Activated naive CD8-positive, alpha-beta T cell treated with anti-CD3 and anti-CD28 coated beads, Interleukin-2, amount 10 ng/mL, durations not matched to agents 7 days and 5 days (primary cell): Measurements from ENCODE around the gene CIITA. TPM values are rescaled to one million over a fixed set of nuclear protein-coding genes. Genes with fewer than 3 reads are reported as not detected.
A peak's percentile ranks its signal among the peaks of the same experiment; 100 is the strongest.

Experiments used
- ATAC-seq: fragments of 150-1000 bp; cut with Tn5 transposase; one replicate; pipeline ENCODE4 v1.10.0; 2021; ENCODE audit warnings: low read depth, moderate library complexity
- POLR2A ChIA-PET: fragments of 350-600 bp; sonication (Branson Sonifier 250); formaldehyde crosslinking; loops from one replicate; lab custom pipeline; 2021; ENCODE audit warnings: antibody characterized with exemption; lab: Charles Lee
- DNase-seq: peaks from one replicate; pipeline ENCODE4 v3.0.0; 2021
- H3K27ac Mint-ChIP-seq: one replicate; pipeline ENCODE4 v1.8.0; 2022; ENCODE audit warnings: mild to moderate bottlenecking, mixed read lengths
- H3K27me3 Mint-ChIP-seq: one replicate; pipeline ENCODE4 v1.8.0; 2022; ENCODE audit warnings: mild to moderate bottlenecking, moderate library complexity, mixed read lengths
- H3K36me3 Mint-ChIP-seq: one replicate; pipeline ENCODE4 v1.8.0; 2021; ENCODE audit warnings: mild to moderate bottlenecking, mixed read lengths
- H3K4me1 Mint-ChIP-seq: one replicate; pipeline ENCODE4 v1.8.0; 2021; ENCODE audit warnings: mixed read lengths
- H3K4me3 Mint-ChIP-seq: one replicate; pipeline ENCODE4 v1.8.0; 2022; ENCODE audit warnings: mild to moderate bottlenecking, moderate library complexity, mixed read lengths
- H3K9me3 Mint-ChIP-seq: one replicate; pipeline ENCODE4 v1.8.0; 2021; ENCODE audit warnings: mixed read lengths
- total RNA-seq, 2 experiments: library from RNA; stranded (reverse); gene quantifications; one replicate each; pipeline ENCODE4 v1.2.3, GENCODE V29; 2021

The CIITA gene
- total RNA-seq, 2 experiments from 2014 or later: 12.6 to 13.1 TPM

DNA sequence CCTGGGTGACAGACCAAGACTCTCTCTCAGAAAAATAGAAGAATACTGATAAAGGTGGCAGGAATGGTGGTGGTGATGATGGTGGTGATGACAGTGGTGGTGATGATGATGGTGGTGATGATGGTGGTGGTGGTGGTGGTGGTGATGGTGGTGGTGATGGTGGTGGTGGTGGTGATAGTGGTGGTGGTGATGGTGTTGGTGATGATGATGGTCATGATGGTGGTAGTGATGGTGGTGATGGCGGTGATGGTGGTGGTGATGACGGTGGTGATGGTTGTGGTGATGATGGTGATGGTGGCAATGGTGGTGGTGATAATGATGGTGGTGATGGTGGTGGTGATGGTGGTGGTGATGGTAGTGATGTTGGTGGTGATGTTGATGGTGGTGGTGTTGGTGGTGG, 18.0 kb upstream of the CIITA start:
- peak overlapping the region; percentile 27 for H3K27ac Mint-ChIP-seq
- POLR2A ChIA-PET: no interaction called here
- H3K4me3 Mint-ChIP-seq: peak overlapping the region; percentile 15
- H3K36me3 Mint-ChIP-seq: no peaks in the 10 kb centered on the region
- H3K27me3 Mint-ChIP-seq: peaks cover 33% of the 10 kb centered on the region
- DNase-seq: no peak
- peaks cover 8% of the 10 kb centered on the region for H3K9me3 Mint-ChIP-seq
- H3K4me1 Mint-ChIP-seq: no peaks in the 10 kb centered on the region
- no peak for ATAC-seq

GRCh38 chr16:10859658-10860057, 17.3 kb upstream of the CIITA start:
- Mint-ChIP-seq H3K36me3 (no peaks in the 10 kb centered on the region), H3K4me3 (no peak overlapping the region), H3K4me1 (no peaks in the 10 kb centered on the region), H3K9me3 (peaks cover 8% of the 10 kb centered on the region), H3K27me3 (peaks cover 36% of the 10 kb centered on the region), H3K27ac (no peak overlapping the region)
- DNase-seq (no peak), ATAC-seq (no peak)
- POLR2A ChIA-PET: no interaction called here

DNA sequence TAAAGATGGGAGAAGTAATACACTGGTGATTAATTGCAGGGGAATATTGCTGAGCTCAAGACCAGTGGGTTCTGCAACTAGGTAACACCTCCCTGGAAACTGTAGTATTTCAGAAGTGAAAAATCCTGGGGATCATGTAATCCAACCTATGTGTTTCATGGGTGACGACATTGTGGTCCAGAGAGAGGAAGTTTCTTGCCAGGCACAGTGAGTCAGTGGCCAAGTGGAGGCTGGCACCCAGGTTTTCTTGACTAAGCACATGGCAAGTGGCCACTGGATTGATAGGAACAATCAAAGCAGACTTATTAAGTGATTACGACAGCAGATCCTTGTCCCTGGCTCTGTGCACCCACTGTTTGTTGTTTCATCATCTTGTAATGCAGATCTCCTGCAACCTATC, 14.6 kb upstream of the CIITA start:
- Mint-ChIP-seq H3K4me3 (no peak overlapping the region), H3K27me3 (peaks cover 43% of the 10 kb centered on the region), H3K27ac (no peak overlapping the region), H3K36me3 (no peaks in the 10 kb centered on the region), H3K4me1 (peaks cover 2% of the 10 kb centered on the region), H3K9me3 (peaks cover 8% of the 10 kb centered on the region)
- DNase-seq (no peak), ATAC-seq (no peak)
- POLR2A ChIA-PET: no interaction called here

- H3K4me1 Mint-ChIP-seq: peaks cover 35% of the 10 kb centered on the region
- no peak overlapping the region for H3K4me3 Mint-ChIP-seq
- peaks cover 28% of the 10 kb centered on the region for H3K27me3 Mint-ChIP-seq
- H3K36me3 Mint-ChIP-seq: peaks cover 3% of the 10 kb centered on the region
- POLR2A ChIA-PET: no interaction called here
- ATAC-seq (no peak), DNase-seq (no peak)
- H3K27ac Mint-ChIP-seq: no peak overlapping the region
- no peaks in the 10 kb centered on the region for H3K9me3 Mint-ChIP-seq
These were observed 10.7 kb upstream of the CIITA start for GRCh38 chr16:10865991-10866966.

DNA sequence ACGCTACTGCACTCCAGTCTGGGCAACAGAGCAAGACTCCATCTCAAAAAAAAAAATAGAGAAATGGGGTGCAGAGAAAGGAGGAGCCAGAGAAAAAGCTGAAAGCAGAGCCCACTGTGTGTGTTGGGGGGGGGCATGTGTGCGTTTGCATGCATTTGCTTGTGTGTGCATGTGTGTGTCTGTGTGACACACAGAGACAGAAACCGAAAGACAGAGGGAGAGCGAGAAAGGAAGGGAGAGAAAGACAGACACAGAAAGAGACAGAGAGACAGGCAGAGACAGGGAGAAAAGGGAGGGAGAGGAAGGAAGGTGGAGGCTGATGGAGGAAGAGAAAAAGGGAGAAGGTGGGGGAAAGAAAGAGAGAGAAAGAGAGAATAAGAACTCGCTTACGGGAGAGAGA, 9.8 kb upstream of the CIITA start:
- H3K27me3 Mint-ChIP-seq: peaks cover 23% of the 10 kb centered on the region
- ATAC-seq: no peak
- peaks cover 42% of the 10 kb centered on the region for H3K4me1 Mint-ChIP-seq
- POLR2A ChIA-PET: no interaction called here
- H3K4me3 Mint-ChIP-seq: no peak overlapping the region
- no peaks in the 10 kb centered on the region for H3K9me3 Mint-ChIP-seq
- no peak overlapping the region for H3K27ac Mint-ChIP-seq
- DNase-seq: no peak
- H3K36me3 Mint-ChIP-seq: peaks cover 3% of the 10 kb centered on the region

GRCh38 chr16:10868104-10868595, 8.9 kb upstream of the CIITA start:
- Mint-ChIP-seq H3K27me3 (peaks cover 22% of the 10 kb centered on the region), H3K36me3 (peaks cover 3% of the 10 kb centered on the region), H3K9me3 (no peaks in the 10 kb centered on the region), H3K27ac (peak overlapping the region; percentile 68), H3K4me3 (peak overlapping the region; percentile 70), H3K4me1 (peaks cover 46% of the 10 kb centered on the region)
- POLR2A ChIA-PET: interaction anchor here (0.5 to 1.0 kb wide), 2 partner anchors 41 to 124 kb away, joined by 3 read pairs; partner anchors contain the start of gene NUBP1
- ATAC-seq (no peak), DNase-seq (no peak)

DNA sequence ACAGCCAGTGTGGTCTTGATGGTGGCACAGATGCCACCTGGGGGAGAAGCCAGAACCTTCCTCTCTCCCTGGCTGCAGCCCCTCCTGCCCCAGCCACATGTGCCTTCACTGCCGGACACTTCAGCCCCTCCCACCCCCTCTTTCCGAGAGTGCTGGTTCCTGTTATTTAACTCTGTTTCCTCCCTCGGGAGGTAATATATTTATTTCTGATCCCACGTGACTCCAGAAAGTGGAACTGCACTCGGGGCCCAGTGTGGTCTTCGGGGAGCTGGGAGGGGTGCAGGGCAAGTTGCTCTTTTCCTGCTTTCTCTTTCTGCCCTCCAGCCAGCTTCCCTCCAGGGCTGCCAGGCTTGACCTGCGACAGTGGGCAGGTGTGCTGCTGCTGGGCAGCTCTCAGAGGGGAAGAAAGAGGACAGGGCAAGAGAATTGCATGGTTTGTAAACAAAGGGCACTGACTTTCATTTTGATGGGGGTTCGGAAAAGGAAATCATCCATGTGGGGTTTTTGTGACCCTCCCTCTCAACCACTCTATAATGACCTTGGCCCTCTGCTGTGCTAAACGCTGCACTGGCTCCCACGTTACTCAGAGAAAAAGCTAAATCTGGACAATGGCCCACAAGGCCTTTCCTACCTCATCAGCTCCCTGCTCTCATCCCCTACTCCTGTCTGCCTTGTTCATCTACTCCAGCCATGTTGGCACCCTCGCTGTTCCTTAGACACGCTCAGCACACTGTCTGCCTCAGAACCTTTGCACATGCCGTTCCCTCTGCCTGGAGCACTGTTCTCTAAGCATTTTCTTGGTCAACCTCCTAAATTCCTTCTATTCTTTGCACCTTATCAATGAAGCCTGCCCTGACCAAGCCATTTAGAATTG, 8.2 kb upstream of the CIITA start:
- POLR2A ChIA-PET: interaction anchor here (0.5 to 1.0 kb wide), 3 partner anchors 12 to 125 kb away, joined by 3 read pairs; partner anchors contain the start of gene NUBP1
- H3K4me3 Mint-ChIP-seq: peak overlapping the region; percentile 70
- H3K36me3 Mint-ChIP-seq: peaks cover 3% of the 10 kb centered on the region
- no peak for ATAC-seq
- no peak for DNase-seq
- H3K9me3 Mint-ChIP-seq: no peaks in the 10 kb centered on the region
- peaks cover 49% of the 10 kb centered on the region for H3K4me1 Mint-ChIP-seq
- H3K27ac Mint-ChIP-seq: peak overlapping the region; percentile 68
- peaks cover 26% of the 10 kb centered on the region for H3K27me3 Mint-ChIP-seq

GRCh38 chr16:10870137-10870776, 6.7 kb upstream of the CIITA start:
- no peak for DNase-seq
- POLR2A ChIA-PET: interaction anchor here (0.5 to 1.0 kb wide), 3 partner anchors 8 to 1767 kb away, joined by 3 to 7 read pairs (median 3); partner anchors contain the start of gene TVP23A
- H3K4me1 Mint-ChIP-seq: peaks cover 57% of the 10 kb centered on the region
- peak overlapping the region; percentile 82 for H3K27ac Mint-ChIP-seq
- H3K4me3 Mint-ChIP-seq: peak overlapping the region; percentile 65
- H3K27me3 Mint-ChIP-seq: peaks cover 35% of the 10 kb centered on the region
- no peaks in the 10 kb centered on the region for H3K9me3 Mint-ChIP-seq
- ATAC-seq: peak; percentile 16
- H3K36me3 Mint-ChIP-seq: peaks cover 3% of the 10 kb centered on the region

GRCh38 chr16:10870808-10871156, 6.2 kb upstream of the CIITA start:
- H3K36me3 Mint-ChIP-seq: peaks cover 3% of the 10 kb centered on the region
- no peaks in the 10 kb centered on the region for H3K9me3 Mint-ChIP-seq
- POLR2A ChIA-PET: interaction anchor here (0.7 to 1.2 kb wide), 2 partner anchors 52 to 127 kb away, joined by 3 read pairs; partner anchors contain the start of genes NUBP1 and TVP23A
- DNase-seq (no peak), ATAC-seq (peak; percentile 20)
- H3K4me1 Mint-ChIP-seq: peaks cover 61% of the 10 kb centered on the region
- H3K27ac Mint-ChIP-seq: peak overlapping the region; percentile 82
- H3K27me3 Mint-ChIP-seq: peaks cover 39% of the 10 kb centered on the region
- peak overlapping the region; percentile 65 for H3K4me3 Mint-ChIP-seq

- H3K36me3 Mint-ChIP-seq: peaks cover 3% of the 10 kb centered on the region
- peak; percentile 96 for ATAC-seq
- H3K27ac Mint-ChIP-seq: peak overlapping the region; percentile 82
- peaks cover 65% of the 10 kb centered on the region for H3K4me1 Mint-ChIP-seq
- peak; percentile 68 for DNase-seq
- peaks cover 40% of the 10 kb centered on the region for H3K27me3 Mint-ChIP-seq
- no peaks in the 10 kb centered on the region for H3K9me3 Mint-ChIP-seq
- H3K4me3 Mint-ChIP-seq: peak overlapping the region; percentile 65
- POLR2A ChIA-PET: interaction anchor here (1.2 kb wide), 1 partner anchor 127 kb away, joined by 3 read pairs; the partner anchor contains the start of gene NUBP1
These were observed 5.6 kb upstream of the CIITA start for GRCh38 chr16:10871157-10871991.

DNA sequence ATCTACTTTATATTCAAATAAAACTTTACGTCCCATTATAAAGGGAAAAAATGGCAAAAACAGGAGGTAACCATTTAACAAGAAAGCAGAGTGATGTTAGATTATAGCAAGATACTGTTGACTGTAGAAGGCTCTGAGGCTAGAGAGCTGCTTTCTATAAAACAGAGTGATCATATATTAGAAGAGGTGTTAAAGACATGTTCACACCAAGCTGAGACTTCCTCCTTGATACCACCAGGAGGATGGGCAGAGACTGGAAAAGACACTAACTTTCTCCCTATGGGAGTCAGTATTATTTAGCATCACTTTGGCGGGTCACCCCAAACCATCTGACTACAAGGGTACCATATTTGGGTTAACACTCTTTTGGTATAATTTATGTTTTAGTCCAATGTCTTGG, 687 bp upstream of the CIITA start:
- H3K4me1 Mint-ChIP-seq: peaks cover 69% of the 10 kb centered on the region
- POLR2A ChIA-PET: interaction anchor here (0.5 to 3.4 kb wide), 3 partner anchors 132 to 966 kb away, joined by 3 to 17 read pairs (median 3); partner anchors contain the start of gene NUBP1
- DNase-seq (no peak), ATAC-seq (no peak)
- H3K9me3 Mint-ChIP-seq: no peaks in the 10 kb centered on the region
- peaks cover 1% of the 10 kb centered on the region for H3K36me3 Mint-ChIP-seq
- H3K27me3 Mint-ChIP-seq: peaks cover 47% of the 10 kb centered on the region
- peak overlapping the region; percentile 97 for H3K4me3 Mint-ChIP-seq
- peak overlapping the region; percentile 53 for H3K27ac Mint-ChIP-seq
